Esophagus muscularis mucosa (tissue), 4 donors: ENCODE measurements around the gene LRRC4C. TPM values are rescaled to one million over a fixed set of nuclear protein-coding genes. Genes with fewer than 3 reads are reported as not detected.

Source experiments
- DNase-seq: peaks from one replicate; pipeline ENCODE4 v3.0.0-alpha.2; 2017; ENCODE audit errors: extremely low spot score
- H3K27ac ChIP-seq, 4 donors: fragments of 200-600 bp; sonication (generic); replicated peaks in 1 of 4; 1 replicate in 3 of 4; 2 replicates in 1 of 4; pipeline ENCODE4 v1.5.1; 2016 to 2019; ENCODE audit warnings: mild to moderate bottlenecking in 1 of 4
- H3K27me3 ChIP-seq, 4 donors: fragments of 200-600 bp; sonication (generic); one replicate each; pipeline versions ENCODE4 v1.5.1 to v1.6.0; 2016 to 2019
- H3K36me3 ChIP-seq, 4 donors: fragments of 200-600 bp; sonication (generic); one replicate each; pipeline ENCODE4 v1.5.1; 2016 to 2019
- H3K4me1 ChIP-seq, 4 donors: fragments of 200-600 bp; sonication (generic); one replicate each; pipeline ENCODE4 v1.5.1; 2016 to 2019
- H3K4me3 ChIP-seq, 4 donors: fragments of 200-600 bp; sonication (generic); 1 replicate in 2 of 4; 2 replicates in 2 of 4; pipeline ENCODE4 v1.5.1; 2016 to 2019; ENCODE audit warnings: mild to moderate bottlenecking in 4 of 4, moderate library complexity in 1 of 4
- H3K9me3 ChIP-seq, 4 donors: fragments of 200-600 bp; sonication (generic); 1 replicate in 3 of 4; 2 replicates in 1 of 4; pipeline ENCODE4 v1.5.1; 2016 to 2019
- CTCF ChIP-seq, 3 experiments: fragments of 200-600 bp in 2 of 3; fragments of 450-650 bp in 1 of 3; sonication (generic) in 2 of 3; IDR thresholded peaks; one replicate each; pipeline ENCODE4 v1.5.1; 2017 to 2019; ENCODE audit warnings: antibody characterized with exemption in 3 of 3, mild to moderate bottlenecking in 2 of 3, moderate library complexity in 1 of 3
- EP300 ChIP-seq: sonication (generic); formaldehyde crosslinking; IDR thresholded peaks from one replicate; pipeline ENCODE4 v1.6.1; 2017; ENCODE audit warnings: antibody characterized with exemption
- POLR2A ChIP-seq: fragments of 450-650 bp; IDR thresholded peaks from one replicate; pipeline ENCODE4 v1.6.1; 2017; ENCODE audit warnings: antibody characterized with exemption, moderate library complexity, mild to moderate bottlenecking, low read depth
- POLR2AphosphoS5 ChIP-seq, 2 donors: sonication (generic); formaldehyde crosslinking; IDR thresholded peaks; one replicate each; pipeline ENCODE4 v1.6.1; 2017; ENCODE audit warnings: antibody characterized with exemption in 2 of 2
- WGBS: methylation state at CpG from one replicate; pipeline ENCODE4 v1.1.5; 2018; 5-methylcytosine and 5-hydroxymethylcytosine counted together
- intact Hi-C: fragments of 100-400 bp; cut with DNase I; formaldehyde crosslinking; loops from one replicate; pipeline ENCODE4 v1.15.1; 2023
- total RNA-seq, 4 donors: library from RNA; depleted of rRNA; stranded (reverse); fragments of >200 nt; gene quantifications; one replicate each; pipeline versions ENCODE4 v1.1.0 to v1.2.1, GENCODE V29; 2016

LRRC4C gene
- total RNA-seq, 4 donors from 2014 or later, result 1.2 to 4.0 (median 2.2) TPM

GRCh38 chr11:40683010-40683409 lies 776.4 kb downstream of the LRRC4C start:
- H3K4me1 ChIP-seq, result no peaks in the 10 kb centered on the region
- H3K9me3 ChIP-seq, result peaks cover 0 to 14% (median 0%) of the 10 kb centered on the region in 4 donors
- intact Hi-C loops, result no loop called here
- WGBS, result 87% methylated on average over 7 of the region's 7 CpGs
- H3K4me3 ChIP-seq, result no peak overlapping the region
- no peaks in the 10 kb centered on the region for H3K36me3 ChIP-seq
- TF ChIP-seq EP300 (no peak), POLR2A (no peak), CTCF (IDR thresholded peaks at IDR 0.05) (no peak), POLR2AphosphoS5 (IDR thresholded peaks at IDR 0.05) (no peak)
- no peak overlapping the region for H3K27ac ChIP-seq
- no peak for DNase-seq
- H3K27me3 ChIP-seq, result no peaks in the 10 kb centered on the region

- WGBS, result 56% methylated on average over 3 of the region's 3 CpGs
- intact Hi-C loops, result no loop called here
These were observed 780.2 kb downstream of the LRRC4C start for GRCh38 chr11:40679276-40679675.

GRCh38 chr11:40647295-40647694 lies 812.2 kb downstream of the LRRC4C start:
- no peak for TF ChIP-seq EP300
- TF ChIP-seq CTCF (IDR thresholded peaks at IDR 0.05), result no peak
- no peak for TF ChIP-seq POLR2AphosphoS5 (IDR thresholded peaks at IDR 0.05)
- no peak for TF ChIP-seq POLR2A
- H3K27ac ChIP-seq, result no peak overlapping the region
- no peaks in the 10 kb centered on the region for H3K27me3 ChIP-seq
- no peaks in the 10 kb centered on the region for H3K36me3 ChIP-seq
- intact Hi-C loops, result no loop called here
- no peak for DNase-seq
- H3K4me3 ChIP-seq, result no peak overlapping the region
- no peaks in the 10 kb centered on the region for H3K4me1 ChIP-seq
- H3K9me3 ChIP-seq, result peaks cover 0 to 12% (median 7%) of the 10 kb centered on the region in 4 donors
- WGBS, result 87% methylated on average over 2 of the region's 2 CpGs

More at GRCh38 chr11:40679276-40679675, 780.2 kb downstream of the LRRC4C start:
- Histone ChIP-seq H3K27ac (no peak overlapping the region), H3K4me3 (no peak overlapping the region), H3K27me3 (no peaks in the 10 kb centered on the region), H3K4me1 (no peaks in the 10 kb centered on the region), H3K36me3 (no peaks in the 10 kb centered on the region), H3K9me3 (peaks cover 0 to 14% (median 0%) of the 10 kb centered on the region in 4 donors)
- DNase-seq, result no peak
- TF ChIP-seq POLR2A (no peak), POLR2AphosphoS5 (IDR thresholded peaks at IDR 0.05) (no peak), EP300 (no peak), CTCF (IDR thresholded peaks at IDR 0.05) (no peak)

GRCh38 chr11:40642284-40642683 lies 817.2 kb downstream of the LRRC4C start:
- Histone ChIP-seq H3K4me1 (no peaks in the 10 kb centered on the region), H3K9me3 (no peaks in the 10 kb centered on the region), H3K27me3 (no peaks in the 10 kb centered on the region), H3K36me3 (no peaks in the 10 kb centered on the region), H3K4me3 (no peak overlapping the region), H3K27ac (no peak overlapping the region)
- TF ChIP-seq CTCF (IDR thresholded peaks at IDR 0.05) (no peak), EP300 (no peak), POLR2AphosphoS5 (IDR thresholded peaks at IDR 0.05) (no peak), POLR2A (no peak)
- no peak for DNase-seq
- WGBS, result 79% methylated on average over 1 of the region's 1 CpG
- intact Hi-C loops, result no loop called here

- TF ChIP-seq EP300 (no peak), CTCF (IDR thresholded peaks at IDR 0.05) (no peak), POLR2AphosphoS5 (IDR thresholded peaks at IDR 0.05) (no peak), POLR2A (no peak)
- WGBS, result 59% methylated on average over 3 of the region's 3 CpGs
- Histone ChIP-seq H3K9me3 (no peaks in the 10 kb centered on the region), H3K27me3 (no peaks in the 10 kb centered on the region), H3K4me1 (no peaks in the 10 kb centered on the region), H3K36me3 (no peaks in the 10 kb centered on the region), H3K4me3 (no peak overlapping the region), H3K27ac (no peak overlapping the region)
- DNase-seq, result no peak
- intact Hi-C loops, result no loop called here
These were observed 839.8 kb downstream of the LRRC4C start for GRCh38 chr11:40619654-40620053.
